ENCODE data around the gene RPL41. TPM values are rescaled to one million over a fixed set of nuclear protein-coding genes. Genes with fewer than 3 reads are reported as not detected.

RPL41 gene
- total and polyA plus RNA-seq, 9 of the 15 experiments (the other 6 are each of a cell fraction or from before 2014, with no cell fraction given) = 3,403 to 11,276 (median 5,604) TPM

DNA sequence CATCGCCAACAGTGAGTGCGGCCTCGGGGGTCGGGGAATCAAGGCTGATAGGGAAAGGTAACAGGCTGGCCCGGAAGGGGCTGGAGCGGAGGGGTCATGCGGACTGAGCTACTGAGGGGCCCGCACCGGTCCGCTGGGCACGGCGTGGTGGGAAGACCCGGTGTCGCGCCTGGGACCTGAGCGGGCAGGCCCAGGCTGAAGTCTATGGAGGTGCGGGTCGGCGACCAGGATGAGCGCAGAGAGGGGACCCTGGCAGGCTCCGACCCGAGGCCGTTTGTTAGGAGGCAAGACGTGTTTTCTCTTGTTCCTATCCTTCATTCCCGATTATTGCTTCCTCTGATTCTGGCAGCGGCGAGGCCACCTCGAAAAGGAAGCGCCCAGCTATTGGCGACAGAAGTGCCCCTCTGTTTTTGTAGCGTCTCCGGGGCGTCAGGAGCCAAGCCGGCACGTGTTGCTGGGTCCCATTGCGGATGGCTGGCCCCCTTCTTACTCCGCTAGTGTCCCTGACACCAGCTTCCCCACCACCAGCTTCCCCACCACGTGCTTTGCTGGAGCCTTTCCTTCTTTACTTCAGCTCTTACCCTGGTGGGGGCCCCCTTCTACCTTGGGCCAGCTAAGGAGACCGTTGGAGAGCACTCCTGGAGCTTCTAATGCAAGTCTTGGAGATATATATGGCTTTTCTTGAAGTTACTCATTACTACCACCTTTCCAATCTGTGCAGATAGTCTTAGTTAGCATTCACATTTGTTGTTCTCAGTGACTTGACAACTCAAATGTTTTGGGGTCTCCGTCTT, 11.4 kb upstream of the RPL41 start (continued):
- TF ChIP-seq, protein P1, sequence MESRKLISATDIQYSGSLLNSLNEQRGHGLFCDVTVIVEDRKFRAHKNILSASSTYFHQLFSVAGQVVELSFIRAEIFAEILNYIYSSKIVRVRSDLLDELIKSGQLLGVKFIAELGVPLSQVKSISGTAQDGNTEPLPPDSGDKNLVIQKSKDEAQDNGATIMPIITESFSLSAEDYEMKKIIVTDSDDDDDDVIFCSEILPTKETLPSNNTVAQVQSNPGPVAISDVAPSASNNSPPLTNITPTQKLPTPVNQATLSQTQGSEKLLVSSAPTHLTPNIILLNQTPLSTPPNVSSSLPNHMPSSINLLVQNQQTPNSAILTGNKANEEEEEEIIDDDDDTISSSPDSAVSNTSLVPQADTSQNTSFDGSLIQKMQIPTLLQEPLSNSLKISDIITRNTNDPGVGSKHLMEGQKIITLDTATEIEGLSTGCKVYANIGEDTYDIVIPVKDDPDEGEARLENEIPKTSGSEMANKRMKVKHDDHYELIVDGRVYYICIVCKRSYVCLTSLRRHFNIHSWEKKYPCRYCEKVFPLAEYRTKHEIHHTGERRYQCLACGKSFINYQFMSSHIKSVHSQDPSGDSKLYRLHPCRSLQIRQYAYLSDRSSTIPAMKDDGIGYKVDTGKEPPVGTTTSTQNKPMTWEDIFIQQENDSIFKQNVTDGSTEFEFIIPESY (CRISPR knock-in tag; IDR thresholded peaks at IDR 0.05) = peak; percentile 6; the same call in 1 of the 2 replicates
- TF ChIP-seq ZNF764 (CRISPR knock-in tag; IDR thresholded peaks at IDR 0.05; ENCODE audit: low read depth) (no peak), HOXB6 (CRISPR knock-in tag; IDR thresholded peaks at IDR 0.05; ENCODE audit: borderline replicate concordance) (no peak), SNIP1 (IDR thresholded peaks at IDR 0.05; ENCODE audit: low read depth) (no peak), RFX7 (CRISPR knock-in tag; IDR thresholded peaks at IDR 0.05) (no peak), BDP1 (IDR thresholded peaks at IDR 0.05; ENCODE audit: insufficient read depth, insufficient read length) (no peak), HNRNPUL1 (IDR thresholded peaks at IDR 0.05; ENCODE audit: low read length) (no peak), ZNF584 (CRISPR knock-in tag; IDR thresholded peaks at IDR 0.05; ENCODE audit: low read depth) (no peak), XRCC3 (IDR thresholded peaks at IDR 0.05) (no peak), POLR3G (IDR thresholded peaks at IDR 0.05; ENCODE audit: extremely low read depth, insufficient read length, insufficient replicate concordance) (no peak), SNRNP70 (optimal IDR thresholded peaks at IDR 0.05; ENCODE audit: low read depth, low read length) (no peak), CBX2 (IDR thresholded peaks at IDR 0.05; ENCODE audit: insufficient read depth, low read length, poor library complexity, severe bottlenecking) (no peak), ARID2 (IDR thresholded peaks at IDR 0.05) (no peak), CHD1 (IDR thresholded peaks at IDR 0.05; ENCODE audit: low read length) (peak; percentile 27), MAFK (IDR thresholded peaks at IDR 0.05; ENCODE audit: low read length) (no peak), ZBED1 (IDR thresholded peaks at IDR 0.05) (peak; percentile 0; the same call in 1 of the 2 replicates), TOE1 (IDR thresholded peaks at IDR 0.05; ENCODE audit: borderline replicate concordance) (peak; percentile 12; the same call in 1 of the 2 replicates), TOE1 (CRISPR knock-in tag; IDR thresholded peaks at IDR 0.05; ENCODE audit: borderline replicate concordance, low read depth) (peak; percentile 19; the same call in 1 of the 2 replicates)
- TF ChIP-seq, protein P2, sequence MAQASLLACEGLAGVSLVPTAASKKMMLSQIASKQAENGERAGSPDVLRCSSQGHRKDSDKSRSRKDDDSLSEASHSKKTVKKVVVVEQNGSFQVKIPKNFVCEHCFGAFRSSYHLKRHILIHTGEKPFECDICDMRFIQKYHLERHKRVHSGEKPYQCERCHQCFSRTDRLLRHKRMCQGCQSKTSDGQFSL (CRISPR knock-in tag; IDR thresholded peaks at IDR 0.05) = no peak
- TF ChIP-seq, protein P2 (tag; IDR thresholded peaks at IDR 0.05) = no peak
- TF ChIP-seq, protein P3, sequence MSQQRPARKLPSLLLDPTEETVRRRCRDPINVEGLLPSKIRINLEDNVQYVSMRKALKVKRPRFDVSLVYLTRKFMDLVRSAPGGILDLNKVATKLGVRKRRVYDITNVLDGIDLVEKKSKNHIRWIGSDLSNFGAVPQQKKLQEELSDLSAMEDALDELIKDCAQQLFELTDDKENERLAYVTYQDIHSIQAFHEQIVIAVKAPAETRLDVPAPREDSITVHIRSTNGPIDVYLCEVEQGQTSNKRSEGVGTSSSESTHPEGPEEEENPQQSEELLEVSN (IDR thresholded peaks at IDR 0.05; ENCODE audit: borderline replicate concordance in 1 of 2, extremely low read depth in 1 of 2, insufficient read depth in 1 of 2, insufficient read length in 1 of 2, low read depth in 1 of 2, low read length in 1 of 2, poor library complexity in 1 of 2, severe bottlenecking in 1 of 2) = peak in 1 of 2 experiments; percentile 56
- TF ChIP-seq, protein P4, sequence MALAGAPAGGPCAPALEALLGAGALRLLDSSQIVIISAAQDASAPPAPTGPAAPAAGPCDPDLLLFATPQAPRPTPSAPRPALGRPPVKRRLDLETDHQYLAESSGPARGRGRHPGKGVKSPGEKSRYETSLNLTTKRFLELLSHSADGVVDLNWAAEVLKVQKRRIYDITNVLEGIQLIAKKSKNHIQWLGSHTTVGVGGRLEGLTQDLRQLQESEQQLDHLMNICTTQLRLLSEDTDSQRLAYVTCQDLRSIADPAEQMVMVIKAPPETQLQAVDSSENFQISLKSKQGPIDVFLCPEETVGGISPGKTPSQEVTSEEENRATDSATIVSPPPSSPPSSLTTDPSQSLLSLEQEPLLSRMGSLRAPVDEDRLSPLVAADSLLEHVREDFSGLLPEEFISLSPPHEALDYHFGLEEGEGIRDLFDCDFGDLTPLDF (CRISPR knock-in tag; IDR thresholded peaks at IDR 0.05) = no peak

Data from K562 (cell line).